Vagina (tissue), 2 donors: ENCODE data around the gene CHST9.

Experiments
- POLR2AphosphoS5 ChIP-seq, 2 donors: sonication (generic); formaldehyde crosslinking; IDR thresholded peaks; one replicate each; pipeline ENCODE4 v1.9.0; 2017; ENCODE audit warnings: antibody characterized with exemption in 2 of 2, mild to moderate bottlenecking in 2 of 2, low read depth in 1 of 2; ENCODE audit not compliant: insufficient read depth in 1 of 2
- TF ChIP-seq, protein P1 (sequence below), 3 experiments: fragments of 450-650 bp in 2 of 3; fragments of 200-600 bp in 1 of 3; sonication (generic) in 1 of 3; IDR thresholded peaks; one replicate each; pipeline ENCODE4 v1.5.1; 2017 to 2019; ENCODE audit warnings: antibody characterized with exemption in 3 of 3, mild to moderate bottlenecking in 2 of 3, moderate library complexity in 2 of 3

DNA sequence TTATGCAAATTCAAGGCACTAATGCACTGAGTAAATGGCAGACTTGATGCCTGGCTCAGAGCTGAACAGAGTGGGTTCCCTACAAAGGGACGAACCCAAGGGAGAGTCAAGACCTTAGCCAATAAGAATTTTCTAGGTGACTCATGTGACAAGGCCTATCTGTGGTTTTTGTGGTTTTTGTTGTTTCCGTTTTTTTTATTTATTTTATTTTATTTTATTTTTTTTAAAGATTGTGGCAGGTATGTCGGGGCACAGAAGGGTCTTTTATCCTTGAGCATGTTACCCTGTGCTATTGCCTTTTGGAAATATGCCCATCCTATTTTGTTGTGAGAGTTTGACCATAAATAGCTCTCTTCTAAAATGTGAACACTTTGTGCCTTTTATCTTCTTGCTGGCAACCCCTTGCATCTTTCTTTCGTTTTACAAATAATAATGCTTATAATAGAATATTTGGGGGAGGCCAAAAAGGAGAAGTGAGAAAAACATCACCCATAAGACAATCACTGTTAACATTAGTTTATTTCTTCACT is 206.2 kb downstream of the CHST9 start:
- TF ChIP-seq, protein P1, sequence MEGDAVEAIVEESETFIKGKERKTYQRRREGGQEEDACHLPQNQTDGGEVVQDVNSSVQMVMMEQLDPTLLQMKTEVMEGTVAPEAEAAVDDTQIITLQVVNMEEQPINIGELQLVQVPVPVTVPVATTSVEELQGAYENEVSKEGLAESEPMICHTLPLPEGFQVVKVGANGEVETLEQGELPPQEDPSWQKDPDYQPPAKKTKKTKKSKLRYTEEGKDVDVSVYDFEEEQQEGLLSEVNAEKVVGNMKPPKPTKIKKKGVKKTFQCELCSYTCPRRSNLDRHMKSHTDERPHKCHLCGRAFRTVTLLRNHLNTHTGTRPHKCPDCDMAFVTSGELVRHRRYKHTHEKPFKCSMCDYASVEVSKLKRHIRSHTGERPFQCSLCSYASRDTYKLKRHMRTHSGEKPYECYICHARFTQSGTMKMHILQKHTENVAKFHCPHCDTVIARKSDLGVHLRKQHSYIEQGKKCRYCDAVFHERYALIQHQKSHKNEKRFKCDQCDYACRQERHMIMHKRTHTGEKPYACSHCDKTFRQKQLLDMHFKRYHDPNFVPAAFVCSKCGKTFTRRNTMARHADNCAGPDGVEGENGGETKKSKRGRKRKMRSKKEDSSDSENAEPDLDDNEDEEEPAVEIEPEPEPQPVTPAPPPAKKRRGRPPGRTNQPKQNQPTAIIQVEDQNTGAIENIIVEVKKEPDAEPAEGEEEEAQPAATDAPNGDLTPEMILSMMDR (IDR thresholded peaks at IDR 0.05), result no peak
- TF ChIP-seq POLR2AphosphoS5 (IDR thresholded peaks at IDR 0.05; ENCODE audit: insufficient read depth in 1 of 2, low read depth in 1 of 2), result no peak
